HepG2 (cell line): ENCODE data around the gene CFAP210. TPM values are rescaled to one million over a fixed set of nuclear protein-coding genes. Genes with fewer than 3 reads are reported as not detected.

Experiments used
- ATF7-NPFF ChIP-seq: sonication (generic); formaldehyde crosslinking; IDR thresholded peaks from 2 replicates; pipeline ENCODE4 v1.8.1; 2023; ENCODE audit warnings: mild to moderate bottlenecking, low read depth, missing genetic modification reagents, moderate library complexity
- DNMT1 ChIP-seq: sonication (generic); formaldehyde crosslinking; IDR thresholded peaks from 2 replicates; pipeline ENCODE4 v1.5.1; 2020; ENCODE audit warnings: mild to moderate bottlenecking, missing genetic modification reagents
- GATAD2A ChIP-seq: IDR thresholded peaks from 2 replicates; pipeline ENCODE4 v1.6.1; 2016
- MXI1 ChIP-seq: IDR thresholded peaks from 3 replicates; pipeline ENCODE4 v1.6.1; 2012; ENCODE audit warnings: low read depth, low read length, inconsistent platforms, borderline replicate concordance
- NFATC3 ChIP-seq: sonication (generic); formaldehyde crosslinking; IDR thresholded peaks from 2 replicates; pipeline ENCODE4 v1.5.1; 2020; ENCODE audit warnings: mild to moderate bottlenecking, missing genetic modification reagents
- POGZ ChIP-seq: sonication (generic); formaldehyde crosslinking; IDR thresholded peaks from 2 replicates; pipeline ENCODE4 v1.4.0; 2020; ENCODE audit warnings: mild to moderate bottlenecking, missing genetic modification reagents
- SSRP1 ChIP-seq: IDR thresholded peaks from 2 replicates; pipeline ENCODE4 v1.6.1; 2016; ENCODE audit warnings: control low read depth
- TBP ChIP-seq: sonication (generic); formaldehyde crosslinking; IDR thresholded peaks from 2 replicates; pipeline ENCODE4 v1.5.0; 2020; ENCODE audit warnings: missing genetic modification reagents
- TBX2 ChIP-seq: sonication (generic); formaldehyde crosslinking; IDR thresholded peaks from 2 replicates; pipeline ENCODE4 v1.5.0; 2020; ENCODE audit warnings: missing genetic modification reagents, mild to moderate bottlenecking, borderline replicate concordance
- THAP11 ChIP-seq: IDR thresholded peaks from 2 replicates; pipeline ENCODE4 v1.6.1; 2016; ENCODE audit warnings: missing biosample characterization, missing genetic modification reagents
- TRIM24 ChIP-seq: sonication (generic); formaldehyde crosslinking; IDR thresholded peaks from 2 replicates; pipeline ENCODE4 v1.8.0; 2022; ENCODE audit warnings: mild to moderate bottlenecking, missing genetic modification reagents
- ZNF430 ChIP-seq: sonication (generic); formaldehyde crosslinking; IDR thresholded peaks from 2 replicates; pipeline ENCODE4 v1.9.0; 2021; ENCODE audit warnings: mild to moderate bottlenecking, missing genetic modification reagents
- ZNF558 ChIP-seq: sonication (generic); formaldehyde crosslinking; IDR thresholded peaks from 2 replicates; pipeline ENCODE4 v1.9.0; 2022; ENCODE audit warnings: mild to moderate bottlenecking, missing genetic modification reagents, borderline replicate concordance
- ZNF577 ChIP-seq: sonication (generic); formaldehyde crosslinking; IDR thresholded peaks from 2 replicates; pipeline ENCODE4 v1.4.0; 2020; ENCODE audit warnings: mild to moderate bottlenecking, low read depth, missing genetic modification reagents, borderline replicate concordance
- ZNF674 ChIP-seq: sonication (generic); formaldehyde crosslinking; IDR thresholded peaks from 2 replicates; pipeline ENCODE4 v1.5.0; 2020; ENCODE audit warnings: low read depth, mild to moderate bottlenecking, missing genetic modification reagents
- ZNF720 ChIP-seq: sonication (generic); formaldehyde crosslinking; IDR thresholded peaks from 2 replicates; pipeline ENCODE4 v1.4.0; 2020; ENCODE audit warnings: missing genetic modification reagents
- polyA plus RNA-seq, 8 experiments: library from polyadenylated mRNA; depleted of rRNA in 3 of 8; stranded (reverse) in 7 of 8; unstranded in 1 of 8; fragments of >200 nt; fragmentation: Illumina TruSeq in 4 of 8; extraction: Trizol in 4 of 8; gene quantifications; 2 replicates each; pipeline versions ENCODE4 v1.2.1 to v1.2.3, GENCODE V29; 2011 to 2016; ENCODE audit warnings: low read depth in 4 of 8, missing spikeins in 1 of 8, mixed read lengths in 1 of 8; ENCODE audit not compliant: insufficient read depth in 1 of 8
- total RNA-seq, 5 experiments: library from RNA; depleted of rRNA; stranded (reverse); fragments of >200 nt; fragmentation: Illumina TruSeq; extraction: Trizol; gene quantifications; 2 replicates each; pipeline ENCODE4 v1.2.3, GENCODE V29; 2016; ENCODE audit warnings: low read depth in 1 of 5
- TF ChIP-seq, protein P1 (sequence below): conservative IDR thresholded peaks from 2 replicates; pipeline ENCODE4 v1.6.1; 2018; ENCODE audit warnings: missing genetic modification reagents
- TF ChIP-seq, protein P2 (sequence below): sonication (generic); formaldehyde crosslinking; IDR thresholded peaks from 2 replicates; pipeline ENCODE4 v1.4.0; 2020; ENCODE audit warnings: missing genetic modification reagents, mild to moderate bottlenecking, borderline replicate concordance
- TF ChIP-seq, protein P3 (sequence below): fragments of 450-650 bp; IDR thresholded peaks from 2 replicates; pipeline ENCODE4 v1.6.1; 2017; ENCODE audit warnings: mild to moderate bottlenecking
- TF ChIP-seq, protein P4 (sequence below): sonication (generic); formaldehyde crosslinking; IDR thresholded peaks from 2 replicates; pipeline ENCODE4 v1.8.0; 2022; ENCODE audit warnings: missing genetic modification reagents, mild to moderate bottlenecking, moderate library complexity, borderline replicate concordance

The CFAP210 gene
- total and polyA plus RNA-seq, 2 of the 13 experiments (the other 11 are each of a cell fraction or from before 2014, with no cell fraction given): 0.18 TPM; not detected in 1

DNA sequence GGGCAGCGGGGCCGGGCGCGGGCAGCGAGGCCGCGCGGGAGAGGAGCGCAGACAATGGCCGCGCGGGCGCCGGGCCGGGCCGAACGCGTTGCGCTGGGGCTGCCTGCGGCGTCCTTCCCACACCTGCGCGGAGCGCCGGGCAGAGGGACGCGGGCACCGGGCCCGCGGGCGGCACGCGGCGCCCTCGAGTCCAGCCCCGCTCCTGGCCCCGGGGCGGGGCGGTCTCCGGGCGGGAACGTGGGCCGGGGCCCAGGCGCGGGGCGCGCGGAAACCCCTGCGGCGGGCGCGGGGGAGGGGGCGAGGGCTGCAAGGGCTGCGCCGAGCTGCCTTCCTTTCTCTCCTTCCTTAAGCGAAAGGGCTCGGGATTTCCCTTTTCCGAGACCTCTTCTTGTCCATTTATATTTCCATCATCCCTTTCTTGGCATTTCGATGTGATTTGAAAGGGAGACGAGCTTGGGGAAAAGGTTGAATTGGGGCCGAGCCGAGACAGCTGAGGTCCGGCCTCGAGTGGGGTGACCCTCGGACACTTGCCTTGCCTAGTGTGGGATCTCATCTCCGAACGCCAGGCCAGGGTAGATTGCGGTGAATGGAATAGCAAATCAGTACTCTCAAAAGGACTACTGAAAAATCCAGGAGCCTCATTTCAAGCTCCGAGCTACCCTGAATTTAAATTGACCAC is 40.1 kb upstream of the CFAP210 start (continued):
- TF ChIP-seq, protein P1, sequence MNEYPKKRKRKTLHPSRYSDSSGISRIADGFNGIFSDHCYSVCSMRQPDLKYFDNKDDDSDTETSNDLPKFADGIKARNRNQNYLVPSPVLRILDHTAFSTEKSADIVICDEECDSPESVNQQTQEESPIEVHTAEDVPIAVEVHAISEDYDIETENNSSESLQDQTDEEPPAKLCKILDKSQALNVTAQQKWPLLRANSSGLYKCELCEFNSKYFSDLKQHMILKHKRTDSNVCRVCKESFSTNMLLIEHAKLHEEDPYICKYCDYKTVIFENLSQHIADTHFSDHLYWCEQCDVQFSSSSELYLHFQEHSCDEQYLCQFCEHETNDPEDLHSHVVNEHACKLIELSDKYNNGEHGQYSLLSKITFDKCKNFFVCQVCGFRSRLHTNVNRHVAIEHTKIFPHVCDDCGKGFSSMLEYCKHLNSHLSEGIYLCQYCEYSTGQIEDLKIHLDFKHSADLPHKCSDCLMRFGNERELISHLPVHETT (CRISPR knock-in tag): no peak
- TF ChIP-seq, protein P2, sequence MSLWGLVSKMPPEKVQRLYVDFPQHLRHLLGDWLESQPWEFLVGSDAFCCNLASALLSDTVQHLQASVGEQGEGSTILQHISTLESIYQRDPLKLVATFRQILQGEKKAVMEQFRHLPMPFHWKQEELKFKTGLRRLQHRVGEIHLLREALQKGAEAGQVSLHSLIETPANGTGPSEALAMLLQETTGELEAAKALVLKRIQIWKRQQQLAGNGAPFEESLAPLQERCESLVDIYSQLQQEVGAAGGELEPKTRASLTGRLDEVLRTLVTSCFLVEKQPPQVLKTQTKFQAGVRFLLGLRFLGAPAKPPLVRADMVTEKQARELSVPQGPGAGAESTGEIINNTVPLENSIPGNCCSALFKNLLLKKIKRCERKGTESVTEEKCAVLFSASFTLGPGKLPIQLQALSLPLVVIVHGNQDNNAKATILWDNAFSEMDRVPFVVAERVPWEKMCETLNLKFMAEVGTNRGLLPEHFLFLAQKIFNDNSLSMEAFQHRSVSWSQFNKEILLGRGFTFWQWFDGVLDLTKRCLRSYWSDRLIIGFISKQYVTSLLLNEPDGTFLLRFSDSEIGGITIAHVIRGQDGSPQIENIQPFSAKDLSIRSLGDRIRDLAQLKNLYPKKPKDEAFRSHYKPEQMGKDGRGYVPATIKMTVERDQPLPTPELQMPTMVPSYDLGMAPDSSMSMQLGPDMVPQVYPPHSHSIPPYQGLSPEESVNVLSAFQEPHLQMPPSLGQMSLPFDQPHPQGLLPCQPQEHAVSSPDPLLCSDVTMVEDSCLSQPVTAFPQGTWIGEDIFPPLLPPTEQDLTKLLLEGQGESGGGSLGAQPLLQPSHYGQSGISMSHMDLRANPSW (CRISPR knock-in tag): no peak
- TF ChIP-seq, protein P3, sequence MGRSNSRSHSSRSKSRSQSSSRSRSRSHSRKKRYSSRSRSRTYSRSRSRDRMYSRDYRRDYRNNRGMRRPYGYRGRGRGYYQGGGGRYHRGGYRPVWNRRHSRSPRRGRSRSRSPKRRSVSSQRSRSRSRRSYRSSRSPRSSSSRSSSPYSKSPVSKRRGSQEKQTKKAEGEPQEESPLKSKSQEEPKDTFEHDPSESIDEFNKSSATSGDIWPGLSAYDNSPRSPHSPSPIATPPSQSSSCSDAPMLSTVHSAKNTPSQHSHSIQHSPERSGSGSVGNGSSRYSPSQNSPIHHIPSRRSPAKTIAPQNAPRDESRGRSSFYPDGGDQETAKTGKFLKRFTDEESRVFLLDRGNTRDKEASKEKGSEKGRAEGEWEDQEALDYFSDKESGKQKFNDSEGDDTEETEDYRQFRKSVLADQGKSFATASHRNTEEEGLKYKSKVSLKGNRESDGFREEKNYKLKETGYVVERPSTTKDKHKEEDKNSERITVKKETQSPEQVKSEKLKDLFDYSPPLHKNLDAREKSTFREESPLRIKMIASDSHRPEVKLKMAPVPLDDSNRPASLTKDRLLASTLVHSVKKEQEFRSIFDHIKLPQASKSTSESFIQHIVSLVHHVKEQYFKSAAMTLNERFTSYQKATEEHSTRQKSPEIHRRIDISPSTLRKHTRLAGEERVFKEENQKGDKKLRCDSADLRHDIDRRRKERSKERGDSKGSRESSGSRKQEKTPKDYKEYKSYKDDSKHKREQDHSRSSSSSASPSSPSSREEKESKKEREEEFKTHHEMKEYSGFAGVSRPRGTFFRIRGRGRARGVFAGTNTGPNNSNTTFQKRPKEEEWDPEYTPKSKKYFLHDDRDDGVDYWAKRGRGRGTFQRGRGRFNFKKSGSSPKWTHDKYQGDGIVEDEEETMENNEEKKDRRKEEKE: no peak
- TF ChIP-seq THAP11 (0 out of 2 replicates have a peak, but pooled peaks have one; percentile 19), GATAD2A (CRISPR knock-in tag) (peak; percentile 26; the same call in 1 of the 2 replicates), SSRP1 (CRISPR knock-in tag) (no peak), MXI1 (peak; percentile 14; the same call in 1 of the 3 replicates), ZNF430 (CRISPR knock-in tag) (no peak), TBP (CRISPR knock-in tag) (no peak), ZNF720 (no peak), NFATC3 (CRISPR knock-in tag) (no peak), TBX2 (no peak), DNMT1 (0 out of 2 replicates have a peak, but pooled peaks have one; percentile 14), ATF7-NPFF (no peak), ZNF577 (no peak), TRIM24 (CRISPR knock-in tag) (no peak), ZNF558 (CRISPR knock-in tag) (no peak), POGZ (CRISPR knock-in tag) (no peak), ZNF674 (no peak)
- TF ChIP-seq, protein P4, sequence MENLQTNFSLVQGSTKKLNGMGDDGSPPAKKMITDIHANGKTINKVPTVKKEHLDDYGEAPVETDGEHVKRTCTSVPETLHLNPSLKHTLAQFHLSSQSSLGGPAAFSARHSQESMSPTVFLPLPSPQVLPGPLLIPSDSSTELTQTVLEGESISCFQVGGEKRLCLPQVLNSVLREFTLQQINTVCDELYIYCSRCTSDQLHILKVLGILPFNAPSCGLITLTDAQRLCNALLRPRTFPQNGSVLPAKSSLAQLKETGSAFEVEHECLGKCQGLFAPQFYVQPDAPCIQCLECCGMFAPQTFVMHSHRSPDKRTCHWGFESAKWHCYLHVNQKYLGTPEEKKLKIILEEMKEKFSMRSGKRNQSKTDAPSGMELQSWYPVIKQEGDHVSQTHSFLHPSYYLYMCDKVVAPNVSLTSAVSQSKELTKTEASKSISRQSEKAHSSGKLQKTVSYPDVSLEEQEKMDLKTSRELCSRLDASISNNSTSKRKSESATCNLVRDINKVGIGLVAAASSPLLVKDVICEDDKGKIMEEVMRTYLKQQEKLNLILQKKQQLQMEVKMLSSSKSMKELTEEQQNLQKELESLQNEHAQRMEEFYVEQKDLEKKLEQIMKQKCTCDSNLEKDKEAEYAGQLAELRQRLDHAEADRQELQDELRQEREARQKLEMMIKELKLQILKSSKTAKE (CRISPR knock-in tag): no peak
